Coronary artery (tissue), 2 donors: ENCODE data around the gene MMAB.

Source experiments
- DNase-seq: peaks from one replicate; pipeline ENCODE4 v3.0.0-alpha.2; 2017; ENCODE audit warnings: low spot score
- H3K27ac ChIP-seq, 2 donors: fragments of 200-600 bp; sonication (generic); one replicate each; pipeline ENCODE4 v1.5.1; 2016 to 2019
- H3K4me3 ChIP-seq: fragments of 200-600 bp; sonication (generic); 2 replicates; pipeline ENCODE4 v1.5.1; 2016; ENCODE audit warnings: mild to moderate bottlenecking, moderate library complexity
- TF ChIP-seq, protein P1 (sequence below): fragments of 200-600 bp; sonication (generic); IDR thresholded peaks from one replicate; pipeline ENCODE4 v1.5.1; 2019; ENCODE audit warnings: antibody characterized with exemption

The MMAB gene

GRCh38 chr12:109560867-109561710 lies 12.2 kb downstream of the MMAB start:
- Histone ChIP-seq H3K4me3 (no peak overlapping the region), H3K27ac (no peak overlapping the region)
- no peak for DNase-seq
- TF ChIP-seq, protein P1, sequence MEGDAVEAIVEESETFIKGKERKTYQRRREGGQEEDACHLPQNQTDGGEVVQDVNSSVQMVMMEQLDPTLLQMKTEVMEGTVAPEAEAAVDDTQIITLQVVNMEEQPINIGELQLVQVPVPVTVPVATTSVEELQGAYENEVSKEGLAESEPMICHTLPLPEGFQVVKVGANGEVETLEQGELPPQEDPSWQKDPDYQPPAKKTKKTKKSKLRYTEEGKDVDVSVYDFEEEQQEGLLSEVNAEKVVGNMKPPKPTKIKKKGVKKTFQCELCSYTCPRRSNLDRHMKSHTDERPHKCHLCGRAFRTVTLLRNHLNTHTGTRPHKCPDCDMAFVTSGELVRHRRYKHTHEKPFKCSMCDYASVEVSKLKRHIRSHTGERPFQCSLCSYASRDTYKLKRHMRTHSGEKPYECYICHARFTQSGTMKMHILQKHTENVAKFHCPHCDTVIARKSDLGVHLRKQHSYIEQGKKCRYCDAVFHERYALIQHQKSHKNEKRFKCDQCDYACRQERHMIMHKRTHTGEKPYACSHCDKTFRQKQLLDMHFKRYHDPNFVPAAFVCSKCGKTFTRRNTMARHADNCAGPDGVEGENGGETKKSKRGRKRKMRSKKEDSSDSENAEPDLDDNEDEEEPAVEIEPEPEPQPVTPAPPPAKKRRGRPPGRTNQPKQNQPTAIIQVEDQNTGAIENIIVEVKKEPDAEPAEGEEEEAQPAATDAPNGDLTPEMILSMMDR, result no peak

DNA sequence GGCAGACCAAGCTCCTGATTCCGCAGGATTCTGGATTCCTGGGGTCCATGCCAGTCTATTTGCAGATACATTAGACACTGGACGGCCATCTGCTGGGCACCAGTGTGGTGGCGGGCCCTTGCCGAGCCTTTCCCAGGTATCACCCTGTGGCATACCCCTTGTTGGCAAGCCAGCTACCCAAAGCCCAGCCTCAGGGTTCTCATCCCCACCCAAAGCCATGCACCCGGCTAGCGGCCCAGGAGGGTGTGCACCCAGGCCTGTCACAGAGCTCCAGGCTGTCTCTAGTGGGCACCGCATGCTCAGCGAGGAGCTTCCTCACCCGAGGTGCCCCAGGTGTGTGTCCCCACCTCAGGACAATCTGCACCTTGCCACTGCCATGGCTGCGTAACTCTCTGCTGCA lies 13.7 kb downstream of the MMAB start:
- DNase-seq, result no peak
- TF ChIP-seq, protein P1, result no peak
- Histone ChIP-seq H3K27ac (no peak overlapping the region), H3K4me3 (no peak overlapping the region)

DNA sequence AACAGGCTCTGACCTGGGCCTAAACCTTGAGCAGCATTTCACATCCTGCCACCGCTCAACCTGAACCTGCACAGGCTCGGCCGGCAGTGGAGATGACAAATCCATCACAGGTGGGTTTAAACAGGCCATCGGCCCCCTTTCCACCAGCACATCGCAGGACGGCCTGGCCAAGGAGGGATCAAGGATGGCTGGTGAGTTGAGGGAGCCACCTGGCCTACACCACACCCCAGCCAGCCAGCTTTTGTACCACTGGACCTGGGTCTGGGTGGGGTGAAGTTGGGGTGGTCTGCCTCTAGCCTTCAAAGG lies 14.2 kb downstream of the MMAB start:
- H3K27ac ChIP-seq, result no peak overlapping the region
- TF ChIP-seq, protein P1, result no peak

GRCh38 chr12:109558374-109559199 lies 14.7 kb downstream of the MMAB start:
- no peak for DNase-seq
- no peak overlapping the region for H3K4me3 ChIP-seq
- H3K27ac ChIP-seq, result no peak overlapping the region
- TF ChIP-seq, protein P1, result no peak

More for the DNA sequence above, 14.2 kb downstream of the MMAB start:
- DNase-seq, result no peak
- H3K4me3 ChIP-seq, result no peak overlapping the region

- TF ChIP-seq, protein P1, result no peak
- H3K27ac ChIP-seq, result no peak overlapping the region
- DNase-seq, result no peak
- no peak overlapping the region for H3K4me3 ChIP-seq
These were observed 15.5 kb downstream of the MMAB start for GRCh38 chr12:109557805-109558204.

- DNase-seq, result no peak
These were observed 16.1 kb downstream of the MMAB start for GRCh38 chr12:109557200-109557599.

More at GRCh38 chr12:109557200-109557599, 16.1 kb downstream of the MMAB start:
- TF ChIP-seq, protein P1, result no peak
- Histone ChIP-seq H3K27ac (no peak overlapping the region), H3K4me3 (no peak overlapping the region)
